ENCODE data around the gene MRPS26.

The MRPS26 gene

DNA sequence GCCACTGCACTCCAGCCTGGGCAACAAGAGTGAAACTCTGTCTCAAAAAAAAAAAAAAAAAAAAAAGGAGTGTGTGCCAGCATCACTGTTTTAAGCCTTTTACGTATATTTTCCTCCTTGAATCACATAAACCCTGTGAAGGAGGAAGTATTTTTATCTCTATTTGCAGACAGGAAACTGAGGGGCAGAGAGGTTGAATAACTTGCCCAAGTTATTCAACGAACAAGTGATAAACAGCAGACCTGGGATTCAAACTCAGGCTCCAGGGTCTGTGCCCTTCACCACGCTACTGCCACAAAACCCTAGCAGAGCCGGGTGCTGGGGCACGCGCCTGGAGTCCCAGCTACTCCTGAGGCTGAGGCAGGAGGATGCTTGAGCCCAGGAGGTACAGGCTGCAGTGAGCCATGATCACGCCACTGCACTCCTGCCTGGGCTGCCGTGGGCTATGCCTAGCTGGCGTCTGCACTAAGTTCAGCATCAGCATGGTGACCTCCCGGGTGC lies 48.1 kb downstream of the MRPS26 start:
- no peaks in the 10 kb centered on the region for H3K9me3 ChIP-seq (ENCODE audit: insufficient read depth, low read depth, low read length)
- H3K4me3 ChIP-seq (ENCODE audit: low read length) = no peak overlapping the region
- H3K27ac ChIP-seq (ENCODE audit: low read depth, low read length) = no peak overlapping the region
- no peaks in the 10 kb centered on the region for H3K36me3 ChIP-seq (ENCODE audit: insufficient read depth, low read length)
- H3K27me3 ChIP-seq (ENCODE audit: insufficient read depth, low read length) = peaks cover 39% of the 10 kb centered on the region
- 92% methylated on average over 9 of the region's 10 CpGs for WGBS
- no peaks in the 10 kb centered on the region for H3K4me1 ChIP-seq (ENCODE audit: insufficient read depth, low read length)
- no peak overlapping the region for H3K9ac ChIP-seq (ENCODE audit: low read depth, low read length)

DNA sequence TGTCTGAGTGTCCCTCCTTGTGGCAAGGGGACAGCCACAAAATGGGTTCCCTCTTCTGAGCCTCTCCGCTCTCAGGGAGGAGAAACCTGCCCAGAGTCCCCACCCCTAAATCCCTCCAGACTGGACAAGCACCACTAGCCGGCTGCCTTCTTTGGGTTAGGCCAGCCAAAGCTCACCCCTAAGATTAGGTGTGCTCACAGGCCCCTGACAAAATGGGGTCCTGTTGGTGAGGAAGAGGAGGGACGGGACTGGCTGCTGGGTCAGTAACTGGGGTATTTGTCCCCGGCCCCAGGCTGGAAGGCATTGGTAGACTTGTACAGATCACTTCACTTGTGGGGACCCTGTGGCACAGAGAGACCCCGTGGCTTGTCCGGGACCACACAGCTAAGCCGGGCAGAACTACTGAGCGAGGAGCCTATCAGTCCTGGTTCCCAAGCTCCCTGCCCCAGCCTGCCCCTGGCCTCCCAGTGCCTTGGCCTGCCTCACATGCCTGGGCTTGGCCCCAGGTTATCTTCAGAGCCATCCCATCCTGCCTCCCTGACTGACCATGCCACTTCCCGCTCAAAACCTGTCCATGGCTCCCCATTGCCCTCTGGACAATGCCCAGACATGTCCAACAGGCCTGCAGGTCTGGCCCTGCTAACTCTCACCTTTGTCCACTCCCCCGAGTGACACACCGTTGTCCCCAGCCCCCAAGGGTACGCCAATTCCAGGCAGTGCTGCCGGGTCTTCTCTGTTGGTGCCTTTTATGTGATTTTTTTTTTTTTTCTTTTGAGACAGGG lies 49.2 kb downstream of the MRPS26 start:
- H3K9ac ChIP-seq (ENCODE audit: low read depth, low read length) = no peak overlapping the region
- H3K27ac ChIP-seq (ENCODE audit: low read depth, low read length) = no peak overlapping the region
- H3K27me3 ChIP-seq (ENCODE audit: insufficient read depth, low read length) = peaks cover 35% of the 10 kb centered on the region
- WGBS = 92% methylated on average over 13 of the region's 13 CpGs
- no peaks in the 10 kb centered on the region for H3K4me1 ChIP-seq (ENCODE audit: insufficient read depth, low read length)
- H3K4me3 ChIP-seq (ENCODE audit: low read length) = no peak overlapping the region
- H3K9me3 ChIP-seq (ENCODE audit: insufficient read depth, low read depth, low read length) = no peaks in the 10 kb centered on the region
- H3K36me3 ChIP-seq (ENCODE audit: insufficient read depth, low read length) = no peaks in the 10 kb centered on the region
